NK-92 (cell line): ENCODE measurements around the gene P2RY11.

Experiments used
- DNase-seq: peaks from one replicate; lab custom pipeline; 2025; ENCODE audit not compliant: unreplicated experiment; lab: John Stamatoyannopoulos, UW

P2RY11 gene

GRCh38 chr19:10112895-10113591 is 1.6 kb downstream of the P2RY11 start:
- DNase-seq, result no peak

- DNase-seq, result no peak
Measured at GRCh38 chr19:10113592-10113963, 2.1 kb downstream of the P2RY11 start.

GRCh38 chr19:10113964-10114650 is 2.6 kb downstream of the P2RY11 start:
- DNase-seq, result no peak

- no peak for DNase-seq
Measured at GRCh38 chr19:10114651-10115391, 3.3 kb downstream of the P2RY11 start.

- DNase-seq, result no peak
Measured at GRCh38 chr19:10115392-10116084, 4.0 kb downstream of the P2RY11 start.

GRCh38 chr19:10116085-10116865 is 4.8 kb downstream of the P2RY11 start:
- DNase-seq, result no peak

GRCh38 chr19:10116866-10117616 is 5.5 kb downstream of the P2RY11 start:
- no peak for DNase-seq

- DNase-seq, result no peak
Measured at GRCh38 chr19:10118960-10119359, 7.5 kb downstream of the P2RY11 start.

GRCh38 chr19:10120538-10121189 is 9.2 kb downstream of the P2RY11 start:
- DNase-seq, result no peak

GRCh38 chr19:10122045-10122444 is 10.6 kb downstream of the P2RY11 start:
- no peak for DNase-seq

- no peak for DNase-seq
Measured at GRCh38 chr19:10124429-10124828, 12.9 kb downstream of the P2RY11 start.

- DNase-seq, result no peak
Measured at GRCh38 chr19:10126213-10126639, 14.7 kb downstream of the P2RY11 start.

GRCh38 chr19:10132905-10133304 is 21.4 kb downstream of the P2RY11 start:
- no peak for DNase-seq

GRCh38 chr19:10133596-10133995 is 22.1 kb downstream of the P2RY11 start:
- no peak for DNase-seq

GRCh38 chr19:10134040-10134439 is 22.5 kb downstream of the P2RY11 start:
- DNase-seq, result no peak

GRCh38 chr19:10135551-10136334 is 24.2 kb downstream of the P2RY11 start:
- no peak for DNase-seq

GRCh38 chr19:10136936-10137335 is 25.4 kb downstream of the P2RY11 start:
- no peak for DNase-seq
